NB4 (cell line): Measurements from ENCODE around the gene AGA.

Experiments
- DNase-seq: peaks from one replicate; pipeline ENCODE4 v3.0.0; 2010; ENCODE audit warnings: low read depth
- H3K4me3 ChIP-seq: one replicate; pipeline ENCODE4 v1.5.1; 2011; ENCODE audit warnings: mild to moderate bottlenecking, low read depth, low read length, moderate library complexity
- MYC ChIP-seq: IDR thresholded peaks from 2 replicates; pipeline ENCODE4 v1.6.1; 2011; ENCODE audit warnings: low read depth, low read length
- POLR2A ChIP-seq: IDR thresholded peaks from 2 replicates; pipeline ENCODE4 v1.6.1; 2011; ENCODE audit warnings: mild to moderate bottlenecking; ENCODE audit not compliant: insufficient read length; ENCODE audit errors: extremely low read depth
- TF ChIP-seq, protein P1 (sequence below): IDR thresholded peaks from one replicate; pipeline ENCODE4 v1.5.1; 2012; ENCODE audit warnings: low read depth, low read length
- TF ChIP-seq, protein P2 (sequence below): IDR thresholded peaks from 2 replicates; pipeline ENCODE4 v1.6.1; 2011; ENCODE audit warnings: low read depth, low read length

Gene AGA

DNA sequence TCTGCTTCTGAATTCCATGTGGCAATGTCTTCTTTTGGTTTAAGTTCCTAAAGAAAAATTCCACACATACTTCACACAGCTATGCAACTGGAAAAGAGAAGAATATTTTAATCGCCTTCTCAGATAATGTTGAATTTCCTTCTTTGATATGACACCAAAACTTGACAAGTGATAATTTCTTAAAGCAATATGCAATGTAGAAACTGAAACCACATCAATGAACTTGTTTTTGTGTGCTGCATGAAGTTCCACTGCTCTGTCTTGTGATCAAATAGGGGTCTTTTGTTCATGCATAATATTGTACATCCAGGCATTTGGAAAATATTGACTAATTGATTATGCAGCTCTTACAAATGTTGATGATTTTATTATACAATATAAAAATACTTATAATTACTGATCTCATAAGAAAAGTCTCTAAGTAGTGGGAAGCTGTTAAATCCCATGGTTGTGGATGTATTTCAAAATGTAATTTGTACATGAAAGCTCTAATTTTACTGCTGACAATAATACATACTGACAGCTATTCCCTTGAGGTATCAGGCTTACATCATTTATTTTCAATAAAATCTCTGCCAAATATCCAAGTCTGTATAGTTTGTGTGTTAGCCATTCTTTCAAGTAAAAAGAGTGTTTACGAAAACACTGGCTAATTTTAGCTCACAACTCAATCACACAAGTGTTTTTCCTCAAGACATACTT is 56.5 kb downstream of the AGA start:
- no peak for DNase-seq
- no peak overlapping the region for H3K4me3 ChIP-seq
- TF ChIP-seq, protein P1, sequence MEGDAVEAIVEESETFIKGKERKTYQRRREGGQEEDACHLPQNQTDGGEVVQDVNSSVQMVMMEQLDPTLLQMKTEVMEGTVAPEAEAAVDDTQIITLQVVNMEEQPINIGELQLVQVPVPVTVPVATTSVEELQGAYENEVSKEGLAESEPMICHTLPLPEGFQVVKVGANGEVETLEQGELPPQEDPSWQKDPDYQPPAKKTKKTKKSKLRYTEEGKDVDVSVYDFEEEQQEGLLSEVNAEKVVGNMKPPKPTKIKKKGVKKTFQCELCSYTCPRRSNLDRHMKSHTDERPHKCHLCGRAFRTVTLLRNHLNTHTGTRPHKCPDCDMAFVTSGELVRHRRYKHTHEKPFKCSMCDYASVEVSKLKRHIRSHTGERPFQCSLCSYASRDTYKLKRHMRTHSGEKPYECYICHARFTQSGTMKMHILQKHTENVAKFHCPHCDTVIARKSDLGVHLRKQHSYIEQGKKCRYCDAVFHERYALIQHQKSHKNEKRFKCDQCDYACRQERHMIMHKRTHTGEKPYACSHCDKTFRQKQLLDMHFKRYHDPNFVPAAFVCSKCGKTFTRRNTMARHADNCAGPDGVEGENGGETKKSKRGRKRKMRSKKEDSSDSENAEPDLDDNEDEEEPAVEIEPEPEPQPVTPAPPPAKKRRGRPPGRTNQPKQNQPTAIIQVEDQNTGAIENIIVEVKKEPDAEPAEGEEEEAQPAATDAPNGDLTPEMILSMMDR, result no peak
- TF ChIP-seq MYC (no peak), POLR2A (no peak)
- TF ChIP-seq, protein P2, sequence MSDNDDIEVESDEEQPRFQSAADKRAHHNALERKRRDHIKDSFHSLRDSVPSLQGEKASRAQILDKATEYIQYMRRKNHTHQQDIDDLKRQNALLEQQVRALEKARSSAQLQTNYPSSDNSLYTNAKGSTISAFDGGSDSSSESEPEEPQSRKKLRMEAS, result no peak

- TF ChIP-seq POLR2A (no peak), MYC (no peak)
- TF ChIP-seq, protein P2, result no peak
- TF ChIP-seq, protein P1, result no peak
- H3K4me3 ChIP-seq, result no peak overlapping the region
- DNase-seq, result no peak
These were observed 57.3 kb downstream of the AGA start for GRCh38 chr4:177384856-177385397.

- no peak for DNase-seq
- no peak overlapping the region for H3K4me3 ChIP-seq
- TF ChIP-seq MYC (no peak), POLR2A (no peak)
- TF ChIP-seq, protein P1, result no peak
- TF ChIP-seq, protein P2, result no peak
These were observed 60.4 kb downstream of the AGA start for GRCh38 chr4:177381762-177382310.
